Endothelial cell of umbilical vein (primary cell): ENCODE results near the gene PLEKHA6. TPM values are rescaled to one million over a fixed set of nuclear protein-coding genes. Genes with fewer than 3 reads are reported as not detected.

Experiments used
- BruUV-seq: library from RNA; stranded (reverse); fragments of 400-500 nt; replicated peaks from 2 replicates; lab custom pipeline; 2021; lab: Mats Ljungman, UMichigan
- CTCF ChIA-PET: fragments of 300-600, 350-600 bp; sonication (Branson Sonifier 250); formaldehyde crosslinking; loops from one replicate; lab custom pipeline; 2021; ENCODE audit warnings: antibody characterized with exemption, inconsistent platforms; lab: Charles Lee
- POLR2A ChIA-PET: fragments of 300-600, 350-600 bp; sonication (Branson Sonifier 250); formaldehyde crosslinking; loops from one replicate; lab custom pipeline; 2021; ENCODE audit warnings: antibody characterized with exemption, inconsistent platforms; lab: Charles Lee
- DNase-seq: peaks from one replicate; pipeline ENCODE4 v3.0.0-alpha.2; 2011; ENCODE audit warnings: low read depth, low spot score
- FAIRE-seq: peaks from 2 replicates; lab custom pipeline; 2011; peaks lifted over from hg19 to GRCh38; lab: Jason Lieb, UNC
- H2AFZ ChIP-seq: 2 replicates; pipeline ENCODE4 v1.6.0; 2012; ENCODE audit warnings: low read depth, low read length, control low read depth, inconsistent platforms
- H3K27ac ChIP-seq: 2 replicates; pipeline ENCODE4 v1.5.1; 2011; ENCODE audit warnings: low read depth, mild to moderate bottlenecking, control low read depth, low read length, moderate library complexity; ENCODE audit not compliant: insufficient read depth
- H3K27me3 ChIP-seq, 2 experiments: 2 replicates each; pipeline versions ENCODE4 v1.6.0 to v1.6.1; 2011; ENCODE audit warnings: low read length in 2 of 2, mixed read lengths in 1 of 2; ENCODE audit not compliant: control insufficient read depth in 2 of 2, insufficient read depth in 2 of 2
- H3K36me3 ChIP-seq, 2 experiments: 2 replicates in 1 of 2; 3 replicates in 1 of 2; pipeline ENCODE4 v1.5.1; 2011; ENCODE audit warnings: low read length in 2 of 2, mild to moderate bottlenecking in 1 of 2, moderate library complexity in 1 of 2; ENCODE audit not compliant: control insufficient read depth in 2 of 2, insufficient read depth in 2 of 2; ENCODE audit errors: extremely low read depth in 1 of 2
- H3K4me1 ChIP-seq: 3 replicates; pipeline ENCODE4 v1.5.1; 2011; ENCODE audit warnings: mild to moderate bottlenecking, low read length; ENCODE audit not compliant: control insufficient read depth, insufficient read depth; ENCODE audit errors: extremely low read depth
- H3K4me2 ChIP-seq: 2 replicates; pipeline ENCODE4 v1.6.1; 2011; ENCODE audit warnings: low read length, control low read depth, mixed read lengths; ENCODE audit not compliant: insufficient read depth
- H3K4me3 ChIP-seq, 3 experiments: fragments of 200-600 bp in 1 of 3; sonication (generic), shearing (Covaris generic) in 1 of 3; replicated peaks in 1 of 3; 2 replicates each; pipeline ENCODE4 v1.5.1; 2011 to 2016; ENCODE audit warnings: control low read depth in 3 of 3, low read length in 3 of 3, mild to moderate bottlenecking in 2 of 3, inconsistent platforms in 1 of 3, low read depth in 1 of 3, moderate library complexity in 1 of 3; ENCODE audit not compliant: insufficient read depth in 1 of 3
- H3K79me2 ChIP-seq: 2 replicates; pipeline ENCODE4 v1.6.0; 2012; ENCODE audit warnings: low read length, inconsistent platforms; ENCODE audit not compliant: control insufficient read depth, insufficient read depth
- H3K9ac ChIP-seq: replicated peaks from 2 replicates; pipeline ENCODE3; 2011; ENCODE audit warnings: low read length, control low read depth; ENCODE audit not compliant: insufficient read depth; ENCODE audit errors: extremely low read depth
- H3K9me1 ChIP-seq: replicated peaks from 3 replicates; pipeline ENCODE4 v1.6.0; 2011; ENCODE audit warnings: mild to moderate bottlenecking, low read length; ENCODE audit not compliant: control insufficient read depth, insufficient read depth; ENCODE audit errors: extremely low read depth
- H3K9me3 ChIP-seq: replicated peaks from 2 replicates; pipeline ENCODE4 v1.5.1; 2012; ENCODE audit warnings: low read length, inconsistent platforms; ENCODE audit not compliant: control insufficient read depth, insufficient read depth
- H4K20me1 ChIP-seq: replicated peaks from 2 replicates; pipeline ENCODE3; 2011; ENCODE audit warnings: mild to moderate bottlenecking, low read length; ENCODE audit not compliant: control insufficient read depth, insufficient read depth; ENCODE audit errors: extremely low read depth
- CTCF ChIP-seq, 2 donors: IDR thresholded peaks; 1 replicate in 1 of 2; 2 replicates in 1 of 2; pipeline ENCODE4 v1.5.1; 2011; ENCODE audit warnings: low read length in 2 of 2, mild to moderate bottlenecking in 2 of 2, moderate library complexity in 2 of 2, control low read depth in 1 of 2, inconsistent platforms in 1 of 2, low read depth in 1 of 2; ENCODE audit not compliant: insufficient read depth in 1 of 2; ENCODE audit errors: extremely low read depth in 1 of 2
- EZH2 ChIP-seq: IDR thresholded peaks from 2 replicates; pipeline ENCODE4 v1.6.1; 2012; ENCODE audit warnings: borderline replicate concordance, low read depth, mild to moderate bottlenecking, moderate library complexity, low read length, inconsistent platforms; ENCODE audit not compliant: severe bottlenecking
- GATA2 ChIP-seq: IDR thresholded peaks from 2 replicates; pipeline ENCODE4 v1.7.0; 2011; ENCODE audit warnings: low read depth, mild to moderate bottlenecking, moderate library complexity, mixed read lengths, low read length; ENCODE audit not compliant: insufficient read length, insufficient read depth
- JUN ChIP-seq: IDR thresholded peaks from 2 replicates; pipeline ENCODE4 v1.6.1; 2011; ENCODE audit warnings: borderline replicate concordance, low read depth; ENCODE audit not compliant: insufficient read length, insufficient read depth
- MYC ChIP-seq: IDR thresholded peaks from one replicate; pipeline ENCODE4 v1.6.1; 2011; ENCODE audit warnings: mild to moderate bottlenecking, low read depth, low read length
- dilution Hi-C: fragments of 300-500 bp; cut with MboI; formaldehyde crosslinking; loops from one replicate; pipeline ENCODE4 v1.15.0; 2019; ENCODE audit warnings: low sequenced_read_pairs; ENCODE audit not compliant: extremely low pct_ligation_motif_present
- intact Hi-C: fragments of 100-400 bp; cut with micrococcal nuclease; formaldehyde crosslinking; loops from one replicate; pipeline ENCODE4 v1.10.0; 2022
- polyA plus RNA-seq, 4 experiments: library from polyadenylated mRNA; depleted of rRNA in 3 of 4; stranded (reverse) in 3 of 4; unstranded in 1 of 4; fragments of >200 nt; gene quantifications; 2 replicates each; pipeline versions ENCODE4 v1.2.1 to v1.2.3, GENCODE V29; 2011 to 2012; ENCODE audit warnings: missing spikeins in 1 of 4
- total RNA-seq: library from RNA; stranded (reverse); gene quantifications from 2 replicates; pipeline ENCODE4 v1.2.3, GENCODE V29; 2021

Gene PLEKHA6
- total and polyA plus RNA-seq, 2 donors (not counting 3 experiments of a cell fraction or from before 2014, with no cell fraction given) = 2.1 to 15.0 TPM

- H3K9me3 ChIP-seq = no peaks in the 10 kb centered on the region
- H3K4me2 ChIP-seq = no peak overlapping the region
- ChIA-PET POLR2A (no interaction called here), CTCF (interaction anchor here (1.4 to 6.3 kb wide), 9 partner anchors 11 to 286 kb away, joined by 3 to 176 read pairs (median 19); partner anchors contain the start of genes PLEKHA6 and REN)
- TF ChIP-seq GATA2 = no peak
- TF ChIP-seq JUN = no peak
- TF ChIP-seq CTCF (IDR thresholded peaks at IDR 0.05; ENCODE audit: extremely low read depth in 1 of 2, insufficient read depth in 1 of 2, low read depth in 1 of 2, low read length in 2 of 2) = no peak
- TF ChIP-seq MYC = no peak
- no peak for TF ChIP-seq EZH2
- H3K9me1 ChIP-seq = no peaks in the 10 kb centered on the region
- peaks cover 0 to under 1% of the 10 kb centered on the region in 2 experiments for H3K36me3 ChIP-seq
- DNase-seq (no peak), FAIRE-seq (no peak)
- BruUV-seq = no TSS peak
- no peak overlapping the region for H3K9ac ChIP-seq
- H3K27me3 ChIP-seq = no peaks in the 10 kb centered on the region
- intact Hi-C loops (no loop called here), dilution Hi-C loops (no loop called here)
- no peak overlapping the region for H3K4me3 ChIP-seq
- no peak overlapping the region for H2AFZ ChIP-seq
- H3K27ac ChIP-seq = no peak overlapping the region
- H4K20me1 ChIP-seq = no peaks in the 10 kb centered on the region
- H3K79me2 ChIP-seq = no peaks in the 10 kb centered on the region
- no peaks in the 10 kb centered on the region for H3K4me1 ChIP-seq
Measured at GRCh38 chr1:204216880-204217647, 142.7 kb downstream of the PLEKHA6 start.
